ENCODE results near the gene ACAN.
A peak's percentile ranks its signal among the peaks of the same experiment; 100 is the strongest.

The ACAN gene

GRCh38 chr15:88844749-88845386 lies 41.6 kb downstream of the ACAN start:
- DNase-seq, result no peak

- DNase-seq, result no peak
These were observed 42.4 kb downstream of the ACAN start for GRCh38 chr15:88845616-88846015.

- DNase-seq, result no peak
These were observed 43.9 kb downstream of the ACAN start for GRCh38 chr15:88847144-88847543.

GRCh38 chr15:88848203-88848602 lies 45.0 kb downstream of the ACAN start:
- no peak for DNase-seq

GRCh38 chr15:88849376-88850072 lies 46.3 kb downstream of the ACAN start:
- no peak for DNase-seq

GRCh38 chr15:88852476-88852875 lies 49.2 kb downstream of the ACAN start:
- DNase-seq, result no peak

GRCh38 chr15:88858934-88859333 lies 55.7 kb downstream of the ACAN start:
- no peak for DNase-seq

- DNase-seq, result no peak
These were observed 56.3 kb downstream of the ACAN start for GRCh38 chr15:88859550-88859949.

- no peak for DNase-seq
These were observed 57.0 kb downstream of the ACAN start for GRCh38 chr15:88860212-88860611.

- DNase-seq, result no peak
These were observed 60.2 kb downstream of the ACAN start for GRCh38 chr15:88863412-88863811.

- no peak for DNase-seq
These were observed 61.7 kb downstream of the ACAN start for GRCh38 chr15:88864861-88865497.

- DNase-seq, result no peak
These were observed 62.4 kb downstream of the ACAN start for GRCh38 chr15:88865498-88866099.

- DNase-seq, result no peak
These were observed 63.2 kb downstream of the ACAN start for GRCh38 chr15:88866295-88866881.

GRCh38 chr15:88871313-88871712 lies 68.1 kb downstream of the ACAN start:
- DNase-seq, result no peak

- no peak for DNase-seq
These were observed 68.9 kb downstream of the ACAN start for GRCh38 chr15:88872106-88872505.

- DNase-seq, result no peak
These were observed 69.5 kb downstream of the ACAN start for GRCh38 chr15:88872706-88873105.

- no peak for DNase-seq
These were observed 70.5 kb downstream of the ACAN start for GRCh38 chr15:88873786-88874185.

GRCh38 chr15:88874275-88874674 lies 71.0 kb downstream of the ACAN start:
- DNase-seq, result no peak

GRCh38 chr15:88874684-88875083 lies 71.4 kb downstream of the ACAN start:
- no peak for DNase-seq

- DNase-seq, result no peak
These were observed 73.3 kb downstream of the ACAN start for GRCh38 chr15:88876573-88876972.

- no peak for DNase-seq
These were observed 74.2 kb downstream of the ACAN start for GRCh38 chr15:88877415-88877814.

- DNase-seq, result no peak
These were observed 74.7 kb downstream of the ACAN start for GRCh38 chr15:88877906-88878305.

GRCh38 chr15:88878720-88879184 lies 75.5 kb downstream of the ACAN start:
- peak; percentile 60 for DNase-seq

Measured in stimulated activated CD8-positive, alpha-beta memory T cell treated with anti-CD3 and anti-CD28 coated beads, Interleukin-4, amount 100 ng/mL, for 48 hours (primary cell).